VCaP (cell line): Measurements from ENCODE around the gene KRTAP1-1.

Experiments used
- H3K27ac ChIP-seq: fragments of 450-650 bp; 2 replicates; pipeline ENCODE4 v1.5.1; 2017
- CTCF ChIP-seq: fragments of 450-650 bp; conservative IDR thresholded peaks from 2 replicates; pipeline ENCODE4 v1.5.1; 2017; ENCODE audit warnings: mild to moderate bottlenecking, moderate library complexity

The KRTAP1-1 gene

GRCh38 chr17:41012326-41013120, 28.7 kb downstream of the KRTAP1-1 start:
- no peak for TF ChIP-seq CTCF
- H3K27ac ChIP-seq, result no peak overlapping the region

- no peak for TF ChIP-seq CTCF
- peak overlapping the region; percentile 61 for H3K27ac ChIP-seq
These were observed 30.8 kb downstream of the KRTAP1-1 start for GRCh38 chr17:41010441-41010840.

GRCh38 chr17:41009936-41010335, 31.3 kb downstream of the KRTAP1-1 start:
- no peak for TF ChIP-seq CTCF
- H3K27ac ChIP-seq, result peak overlapping the region; percentile 61

- no peak for TF ChIP-seq CTCF
- H3K27ac ChIP-seq, result peak overlapping the region; percentile 61
These were observed 31.9 kb downstream of the KRTAP1-1 start for GRCh38 chr17:41009301-41009760.

- peak within 1 kb of the TSS; percentile 61 for H3K27ac ChIP-seq
- TF ChIP-seq CTCF, result no peak
These were observed 32.4 kb downstream of the KRTAP1-1 start, which contains the start of gene KRTAP3-1 for GRCh38 chr17:41008811-41009210. TSS of gene KRTAP3-1 (minus strand) at chr17:41009128. CDS start at chr17:41009074, 54 bp downstream.

- TF ChIP-seq CTCF, result no peak
- H3K27ac ChIP-seq, result no peak overlapping the region
These were observed 36.9 kb downstream of the KRTAP1-1 start for GRCh38 chr17:41004397-41004796.

GRCh38 chr17:41003926-41004325, 37.3 kb downstream of the KRTAP1-1 start:
- H3K27ac ChIP-seq, result no peak overlapping the region
- no peak for TF ChIP-seq CTCF
